ENCODE results near the gene ZFYVE27.

Gene ZFYVE27

DNA sequence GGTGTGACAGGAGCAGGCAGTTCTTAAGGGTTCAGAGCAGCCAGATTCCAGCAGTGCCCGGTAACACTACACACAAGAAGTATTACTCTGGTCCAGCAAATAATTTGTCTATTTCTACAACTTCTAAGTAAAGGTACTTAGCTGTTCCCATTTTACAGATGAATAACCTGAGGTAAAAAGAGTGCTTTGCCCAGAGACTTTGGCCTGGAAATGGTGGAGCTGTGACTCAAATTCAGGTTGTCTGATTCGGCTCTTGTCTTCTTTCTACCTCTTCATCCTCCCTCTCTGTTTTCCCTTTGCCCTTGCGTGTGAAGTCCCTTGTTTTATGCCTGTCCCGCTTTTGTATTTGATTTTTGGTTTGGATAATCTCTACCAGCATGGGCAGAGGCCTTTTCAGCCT lies 17.8 kb downstream of the ZFYVE27 start:
- H3K27ac ChIP-seq, result no peak overlapping the region
- no peak for TF ChIP-seq ZFX (IDR thresholded peaks at IDR 0.05)
- TF ChIP-seq, protein P1, sequence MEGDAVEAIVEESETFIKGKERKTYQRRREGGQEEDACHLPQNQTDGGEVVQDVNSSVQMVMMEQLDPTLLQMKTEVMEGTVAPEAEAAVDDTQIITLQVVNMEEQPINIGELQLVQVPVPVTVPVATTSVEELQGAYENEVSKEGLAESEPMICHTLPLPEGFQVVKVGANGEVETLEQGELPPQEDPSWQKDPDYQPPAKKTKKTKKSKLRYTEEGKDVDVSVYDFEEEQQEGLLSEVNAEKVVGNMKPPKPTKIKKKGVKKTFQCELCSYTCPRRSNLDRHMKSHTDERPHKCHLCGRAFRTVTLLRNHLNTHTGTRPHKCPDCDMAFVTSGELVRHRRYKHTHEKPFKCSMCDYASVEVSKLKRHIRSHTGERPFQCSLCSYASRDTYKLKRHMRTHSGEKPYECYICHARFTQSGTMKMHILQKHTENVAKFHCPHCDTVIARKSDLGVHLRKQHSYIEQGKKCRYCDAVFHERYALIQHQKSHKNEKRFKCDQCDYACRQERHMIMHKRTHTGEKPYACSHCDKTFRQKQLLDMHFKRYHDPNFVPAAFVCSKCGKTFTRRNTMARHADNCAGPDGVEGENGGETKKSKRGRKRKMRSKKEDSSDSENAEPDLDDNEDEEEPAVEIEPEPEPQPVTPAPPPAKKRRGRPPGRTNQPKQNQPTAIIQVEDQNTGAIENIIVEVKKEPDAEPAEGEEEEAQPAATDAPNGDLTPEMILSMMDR (conservative IDR thresholded peaks at IDR 0.05), result no peak

DNA sequence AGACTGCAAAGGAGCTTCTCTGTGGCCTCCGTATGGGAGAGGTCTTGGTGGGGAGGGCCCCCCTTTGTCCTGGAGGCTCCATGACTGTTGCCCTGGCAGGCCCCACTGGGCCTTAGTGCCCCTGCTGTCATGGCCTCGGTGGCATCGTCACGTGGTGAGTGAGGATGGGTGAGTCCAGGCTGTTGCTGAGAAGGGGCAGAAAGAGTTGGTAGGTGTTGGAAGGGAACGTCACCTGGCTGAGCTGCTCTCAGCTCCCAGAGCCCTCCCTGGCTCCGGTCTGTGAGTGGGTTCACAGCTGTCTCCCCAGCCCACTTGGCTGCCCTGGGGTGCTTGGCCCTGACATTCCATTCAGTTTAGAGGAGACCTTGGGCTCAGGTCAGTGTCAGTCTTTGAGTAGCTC lies 18.8 kb downstream of the ZFYVE27 start:
- TF ChIP-seq, protein P1 (conservative IDR thresholded peaks at IDR 0.05), result no peak
- TF ChIP-seq ZFX (IDR thresholded peaks at IDR 0.05), result no peak
- no peak overlapping the region for H3K27ac ChIP-seq

DNA sequence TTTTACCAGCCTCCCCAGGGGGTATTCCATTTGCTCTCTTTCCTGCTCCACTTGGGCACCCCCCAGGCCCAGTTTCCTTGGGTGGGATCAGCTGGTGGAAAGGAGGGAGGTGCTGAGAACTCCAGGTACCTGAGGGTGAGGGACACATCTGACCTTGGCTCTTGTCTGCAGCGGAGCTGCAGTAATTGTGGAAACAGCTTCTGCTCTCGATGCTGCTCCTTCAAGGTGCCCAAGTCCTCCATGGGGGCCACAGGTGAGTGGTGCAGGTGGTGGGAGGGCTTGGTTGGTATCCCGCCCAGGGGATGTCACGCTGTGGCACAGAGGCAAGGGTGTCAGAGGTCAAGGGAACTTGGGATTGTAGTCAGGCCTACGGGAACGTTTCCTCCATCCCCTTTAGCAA lies 20.5 kb downstream of the ZFYVE27 start:
- TF ChIP-seq, protein P1 (conservative IDR thresholded peaks at IDR 0.05), result no peak
- no peak for TF ChIP-seq ZFX (IDR thresholded peaks at IDR 0.05)
- no peak overlapping the region for H3K27ac ChIP-seq

DNA sequence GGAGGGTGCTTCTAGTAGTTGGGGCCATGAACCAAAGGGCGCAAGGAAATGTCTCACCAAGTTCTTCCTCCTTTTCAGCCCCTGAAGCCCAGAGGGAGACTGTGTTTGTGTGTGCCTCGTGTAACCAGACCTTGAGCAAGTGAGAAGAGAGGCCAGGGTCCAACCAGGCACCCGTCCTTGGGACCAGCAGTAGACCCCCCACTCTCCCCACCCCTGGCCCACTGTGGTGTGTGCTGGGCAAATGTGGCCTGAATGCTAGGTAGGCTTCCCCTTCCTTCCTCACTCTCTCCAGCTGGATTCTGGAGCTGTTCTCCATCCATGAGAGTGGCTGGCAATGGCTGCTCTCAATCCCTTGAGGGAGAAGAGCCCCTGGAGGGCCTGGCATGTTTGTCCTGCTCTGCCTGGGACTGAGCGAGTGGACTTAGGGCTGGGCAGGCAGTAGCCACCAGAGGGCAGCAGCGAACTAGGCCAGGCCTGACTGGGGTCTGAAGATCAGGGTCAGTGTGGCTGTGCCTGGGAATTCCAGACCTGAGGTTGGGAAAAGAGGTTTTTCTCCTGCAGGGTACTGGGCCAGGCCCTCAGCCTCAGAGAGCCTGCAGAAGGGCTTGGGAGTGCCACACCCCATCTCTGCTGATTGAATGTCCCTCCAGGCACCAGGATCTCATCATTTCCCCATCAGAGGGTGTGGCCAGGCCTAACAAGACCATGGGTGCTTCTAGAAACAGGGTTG lies 22.4 kb downstream of the ZFYVE27 start:
- TF ChIP-seq ZFX (IDR thresholded peaks at IDR 0.05), result no peak
- TF ChIP-seq, protein P1 (conservative IDR thresholded peaks at IDR 0.05), result peak; percentile 95
- H3K27ac ChIP-seq, result no peak overlapping the region

DNA sequence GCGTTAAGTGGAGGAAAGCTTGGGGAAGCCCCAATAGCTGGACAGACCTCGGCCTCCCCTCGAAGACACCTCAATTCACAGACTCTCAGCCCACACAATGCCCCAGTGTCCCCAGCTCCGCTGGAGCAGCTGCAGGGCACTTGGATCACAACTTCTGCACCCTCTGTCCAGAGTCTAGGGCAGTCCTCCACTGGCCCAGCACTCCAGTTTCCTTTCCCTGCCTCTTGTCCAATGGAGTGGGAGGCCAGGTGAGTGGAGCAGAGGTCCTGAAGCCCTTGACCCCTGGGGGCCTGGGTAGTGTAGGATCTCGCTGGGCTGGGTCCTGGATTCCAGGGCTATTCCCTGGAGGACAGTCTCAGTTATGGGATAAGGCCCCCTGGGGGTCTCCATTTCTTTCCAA lies 23.0 kb downstream of the ZFYVE27 start:
- no peak for TF ChIP-seq ZFX (IDR thresholded peaks at IDR 0.05)
- TF ChIP-seq, protein P1 (conservative IDR thresholded peaks at IDR 0.05), result no peak
- no peak overlapping the region for H3K27ac ChIP-seq

DNA sequence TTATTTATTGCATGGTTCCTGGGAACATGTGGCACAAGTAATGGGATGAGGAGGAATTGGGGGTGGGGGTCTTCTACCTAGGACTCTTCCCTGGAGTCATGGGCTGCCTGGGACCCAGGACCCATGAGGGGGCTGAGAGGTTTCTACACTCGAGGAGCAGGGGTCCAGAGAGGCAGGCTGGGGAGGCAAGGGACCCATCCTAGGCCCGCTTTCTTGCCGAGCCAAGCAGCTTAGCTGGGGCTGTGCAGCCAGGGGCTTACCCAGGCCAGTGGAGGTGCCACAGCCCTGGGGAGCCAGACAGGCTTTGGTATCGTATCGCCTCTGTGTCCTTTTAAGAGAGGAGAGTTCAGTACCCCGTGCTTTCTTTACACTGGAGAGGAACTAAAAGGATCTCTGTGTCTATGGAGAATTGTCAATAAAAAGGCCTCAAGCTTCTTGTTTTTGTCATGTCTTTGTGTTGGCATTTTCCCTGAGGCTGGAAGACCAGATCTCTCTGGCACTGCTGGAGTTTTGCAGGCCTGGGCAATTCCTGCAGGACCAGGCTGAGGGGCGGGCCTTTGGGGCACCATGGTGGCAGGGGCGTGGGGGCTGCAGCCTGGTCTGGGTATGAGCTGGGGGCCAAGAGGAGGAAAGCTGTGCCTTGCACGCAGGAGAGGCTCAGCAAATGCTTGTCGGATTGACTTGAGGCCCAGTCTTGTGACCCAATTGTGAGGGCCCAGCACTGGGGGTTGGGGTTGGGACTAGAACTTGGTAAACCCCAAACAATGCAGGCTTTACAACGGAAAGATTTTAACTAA lies 23.7 kb downstream of the ZFYVE27 start:
- no peak overlapping the region for H3K27ac ChIP-seq
- TF ChIP-seq ZFX (IDR thresholded peaks at IDR 0.05), result no peak
- TF ChIP-seq, protein P1 (conservative IDR thresholded peaks at IDR 0.05), result no peak

DNA sequence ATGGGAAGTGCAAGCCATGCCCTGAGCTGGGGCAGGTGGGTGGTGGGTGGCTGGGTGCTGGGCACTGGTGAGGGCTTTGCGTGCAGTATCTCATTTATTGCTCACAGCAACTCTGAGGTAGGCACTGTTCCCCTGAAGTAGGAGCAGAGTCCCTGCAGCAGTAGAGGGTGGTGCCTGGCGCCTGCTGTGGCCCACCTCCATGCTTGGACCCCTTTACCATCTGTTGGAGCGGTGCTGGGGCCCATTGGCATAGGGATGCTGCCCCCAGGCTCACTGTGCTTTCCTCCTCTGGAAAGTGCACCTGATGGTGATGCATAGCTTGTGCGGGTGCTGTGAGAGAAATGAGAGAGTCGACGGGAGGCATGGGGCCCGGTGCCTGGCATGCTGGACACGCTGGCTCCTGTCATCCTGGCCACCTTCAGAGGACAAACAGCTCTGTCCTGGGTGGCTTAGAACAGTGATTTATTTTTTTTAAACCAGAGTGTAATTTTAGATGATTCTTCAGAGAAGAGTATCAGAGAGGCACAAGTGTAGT lies 24.5 kb downstream of the ZFYVE27 start:
- H3K27ac ChIP-seq, result no peak overlapping the region
- TF ChIP-seq, protein P1 (conservative IDR thresholded peaks at IDR 0.05), result no peak
- no peak for TF ChIP-seq ZFX (IDR thresholded peaks at IDR 0.05)
